Measurements from ENCODE around the gene DNAAF5. TPM values are rescaled to one million over a fixed set of nuclear protein-coding genes. Genes with fewer than 3 reads are reported as not detected.

Gene DNAAF5
- total and polyA plus RNA-seq, 2 of the 13 experiments (the other 11 are each of a cell fraction or from before 2014, with no cell fraction given): 11.9 to 21.5 TPM

- TF ChIP-seq ZNF407 (CRISPR knock-in tag; IDR thresholded peaks at IDR 0.05; ENCODE audit: not compliant biosample characterization): peak; percentile 31
- no peak for TF ChIP-seq GABPA (IDR thresholded peaks at IDR 0.05; ENCODE audit: low read depth, low read length)
- no peak for TF ChIP-seq GABPA (CRISPR knock-in tag; IDR thresholded peaks at IDR 0.05; ENCODE audit: low read depth)
- TF ChIP-seq ZNF235 (CRISPR knock-in tag; IDR thresholded peaks at IDR 0.05; ENCODE audit: borderline replicate concordance): 0 out of 2 replicates have a peak, but pooled peaks have one; percentile 28
- no peak for TF ChIP-seq SMAD3 (CRISPR knock-in tag; IDR thresholded peaks at IDR 0.05)
- no peak for TF ChIP-seq ZNF678 (CRISPR knock-in tag; IDR thresholded peaks at IDR 0.05)
- no peak for TF ChIP-seq ZNF382 (CRISPR knock-in tag; IDR thresholded peaks at IDR 0.05; ENCODE audit: borderline replicate concordance)
- no peak; the same call in 1 of the 2 replicates for TF ChIP-seq ARID4A (CRISPR knock-in tag; IDR thresholded peaks at IDR 0.05; ENCODE audit: borderline replicate concordance)
- no peak for TF ChIP-seq KDM4B (CRISPR knock-in tag; IDR thresholded peaks at IDR 0.05)
- no peak for TF ChIP-seq JUND (CRISPR knock-in tag; IDR thresholded peaks at IDR 0.05)
- no peak for TF ChIP-seq ZNF205 (CRISPR knock-in tag; IDR thresholded peaks at IDR 0.05)
- TF ChIP-seq ELF3 (CRISPR knock-in tag; IDR thresholded peaks at IDR 0.05): no peak
- TF ChIP-seq ZKSCAN1 (IDR thresholded peaks at IDR 0.05; ENCODE audit: low read length): no peak
- no peak for TF ChIP-seq SMARCE1 (IDR thresholded peaks at IDR 0.05; ENCODE audit: borderline replicate concordance)
- no peak; the same call in 1 of the 2 replicates for TF ChIP-seq NR0B2 (CRISPR knock-in tag; IDR thresholded peaks at IDR 0.05)
- no peak for TF ChIP-seq RNF2 (conservative IDR thresholded peaks at IDR 0.05; ENCODE audit: low read depth)
- no peak for TF ChIP-seq FOXM1 (CRISPR knock-in tag; IDR thresholded peaks at IDR 0.05)
- no peak for TF ChIP-seq GATAD1 (CRISPR knock-in tag; IDR thresholded peaks at IDR 0.05)
Measured at GRCh38 chr7:815284-816216, 89.1 kb downstream of the DNAAF5 start (continued).

Measured in HepG2 (cell line).